IPS-18c (cell line): ENCODE results near the gene TMEM217.
"Not testable (repeated sequence)": the region's sequence is repeated elsewhere in the genome, so short reads cannot be mapped to it uniquely, and the experiment has no call there.

Experiments
- H3K4me3 ChIP-seq: 2 replicates; pipeline ENCODE4 v1.7.0; 2013; ENCODE audit warnings: low read depth, mild to moderate bottlenecking, low read length, moderate library complexity; ENCODE audit not compliant: insufficient read depth
- H3K9me3 ChIP-seq: one replicate; pipeline ENCODE4 v1.6.1; 2013; ENCODE audit warnings: mild to moderate bottlenecking, low read length, moderate library complexity; ENCODE audit not compliant: control insufficient read depth, insufficient read depth

The TMEM217 gene

DNA sequence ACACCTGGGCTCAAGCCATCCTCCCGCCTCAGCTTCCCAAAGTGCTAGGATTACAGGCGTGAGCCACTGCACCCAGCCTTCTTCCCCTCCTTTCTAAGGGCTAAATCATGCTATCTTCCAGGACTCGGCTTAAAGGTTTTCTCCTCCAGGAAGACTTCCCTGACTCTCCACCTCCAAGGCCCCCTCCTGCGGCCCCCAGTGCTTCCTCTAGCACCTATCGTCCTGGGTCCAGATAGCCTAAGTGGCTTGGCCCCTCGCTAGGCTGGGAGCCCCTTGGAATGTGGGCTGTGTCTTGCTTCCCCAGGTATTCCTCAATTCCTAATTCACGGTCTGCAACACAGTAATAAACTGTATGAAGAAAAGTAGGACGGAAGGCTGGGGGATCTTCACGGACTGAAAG, 51.3 kb downstream of the TMEM217 start:
- Histone ChIP-seq H3K9me3 (no peaks in the 10 kb centered on the region), H3K4me3 (no peak overlapping the region)

DNA sequence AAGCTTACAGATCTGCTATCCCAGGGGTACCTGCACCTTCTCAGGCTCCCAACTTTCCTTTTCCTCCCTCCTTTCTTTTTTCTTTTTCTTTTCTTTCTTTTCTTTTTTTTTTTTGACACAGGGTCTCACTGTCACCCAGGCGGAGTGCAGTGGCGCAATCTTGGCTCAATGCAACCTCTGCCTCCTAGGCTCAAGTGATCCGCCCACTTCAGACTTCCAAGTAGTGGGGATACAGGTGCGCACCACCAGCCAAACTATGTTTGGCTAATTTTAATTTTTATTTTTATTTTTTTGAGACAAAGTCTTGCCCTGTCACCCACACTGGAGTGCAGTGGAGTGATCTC, 52.0 kb downstream of the TMEM217 start:
- Histone ChIP-seq H3K9me3 (no peaks in the 10 kb centered on the region), H3K4me3 (no peak overlapping the region)

DNA sequence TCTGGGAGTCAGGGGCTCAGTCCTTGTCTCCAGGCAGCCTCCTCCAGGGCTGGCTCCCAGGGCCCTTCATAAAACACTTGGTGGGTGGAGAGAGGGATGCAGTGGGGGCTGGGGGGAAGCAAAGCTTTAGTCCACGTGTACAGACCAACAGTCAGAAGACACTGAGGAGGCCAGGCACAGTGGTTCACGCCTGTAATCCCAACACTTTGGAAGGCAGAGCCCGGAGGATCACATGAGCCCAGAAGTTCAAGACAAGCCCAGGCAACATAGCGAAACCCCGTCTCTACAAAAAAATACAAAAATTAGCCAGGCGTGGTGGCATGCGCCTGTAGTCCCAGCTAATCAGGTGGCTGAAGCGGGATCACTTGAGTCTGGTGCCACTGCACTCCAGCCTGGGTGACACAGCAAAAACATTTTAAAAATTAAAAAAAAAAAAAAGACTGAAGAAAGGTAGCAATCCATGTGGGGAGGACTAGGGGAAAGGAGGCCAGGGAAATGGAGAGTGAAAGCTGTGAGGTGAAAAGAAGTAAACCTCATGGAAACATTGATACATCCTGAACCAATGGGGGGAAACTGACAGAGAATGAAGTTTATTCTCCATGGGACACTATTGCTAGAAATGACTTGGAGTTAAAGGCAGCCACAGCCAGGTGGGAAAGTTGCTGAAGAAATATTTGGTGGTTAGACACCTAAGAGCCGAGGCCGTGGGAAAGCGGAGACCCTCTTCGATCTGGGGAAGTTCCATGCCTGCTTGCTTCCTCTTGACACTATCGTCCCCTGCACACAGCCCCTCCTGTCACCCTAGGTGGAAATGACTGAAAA, 52.6 kb downstream of the TMEM217 start:
- Histone ChIP-seq H3K9me3 (no peaks in the 10 kb centered on the region), H3K4me3 (no peak overlapping the region)

DNA sequence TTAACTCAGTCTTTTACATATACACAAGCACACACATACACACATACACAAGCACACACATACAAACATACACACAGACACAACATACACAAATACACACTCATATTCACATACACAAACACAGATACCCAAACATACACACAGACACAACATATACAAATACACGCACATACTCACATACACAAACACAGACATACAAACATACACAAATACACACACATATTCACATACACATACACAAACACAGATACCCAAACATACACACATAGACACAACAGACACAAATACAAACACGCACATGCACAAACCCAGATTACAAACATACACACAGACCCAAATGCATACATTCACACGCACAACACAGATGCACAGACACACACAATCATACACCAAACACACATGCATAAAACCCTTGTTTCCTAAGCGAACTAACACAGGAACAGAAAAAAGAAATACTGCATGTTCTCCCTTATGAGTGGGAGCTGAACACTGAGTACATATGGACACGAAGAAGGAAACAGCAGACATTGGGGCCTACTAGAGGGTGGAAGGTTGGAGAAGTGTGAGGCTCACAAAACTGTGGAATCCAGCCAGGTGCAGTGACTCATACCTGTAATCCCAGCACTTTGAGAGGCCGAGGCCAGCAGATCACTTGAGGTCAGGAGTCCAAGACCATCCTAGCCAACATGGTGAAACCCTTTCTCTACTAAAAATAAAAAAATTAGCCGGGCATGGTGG, 53.8 kb downstream of the TMEM217 start:
- no peak overlapping the region for H3K4me3 ChIP-seq
- no peaks in the 10 kb centered on the region for H3K9me3 ChIP-seq

DNA sequence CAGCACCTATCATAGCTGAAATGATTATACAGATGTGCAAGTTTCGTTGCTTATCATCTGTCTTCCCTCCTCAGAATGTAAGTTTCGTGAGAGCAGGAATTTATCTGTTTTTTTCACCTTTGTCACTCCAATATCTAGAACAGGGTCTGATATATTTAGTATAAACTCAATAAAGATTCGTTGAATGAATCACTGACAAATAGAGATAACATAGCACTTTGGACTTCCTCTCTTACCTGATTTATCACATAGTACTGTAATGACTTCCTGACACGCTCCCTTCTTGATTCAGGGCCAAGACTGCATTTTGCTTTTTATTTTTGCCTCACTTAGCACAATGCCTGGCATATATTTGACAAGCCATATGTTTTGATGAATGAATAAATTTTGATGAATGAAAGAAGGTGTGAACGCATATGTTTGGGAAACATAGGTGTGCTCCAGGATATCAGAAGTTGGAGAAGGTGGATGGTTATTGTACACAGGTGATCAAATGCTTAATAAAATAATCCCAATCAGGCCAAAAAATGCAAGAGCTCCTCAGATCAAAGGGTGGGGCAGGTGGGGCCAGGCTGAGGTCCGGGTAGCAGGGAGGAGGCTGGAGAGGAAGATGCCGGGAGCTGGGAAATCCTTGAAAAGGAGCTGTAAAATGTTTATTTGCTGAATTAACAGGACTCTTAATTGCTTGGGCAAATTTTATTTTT, 55.0 kb downstream of the TMEM217 start:
- Histone ChIP-seq H3K4me3 (no peak overlapping the region), H3K9me3 (no peaks in the 10 kb centered on the region)

DNA sequence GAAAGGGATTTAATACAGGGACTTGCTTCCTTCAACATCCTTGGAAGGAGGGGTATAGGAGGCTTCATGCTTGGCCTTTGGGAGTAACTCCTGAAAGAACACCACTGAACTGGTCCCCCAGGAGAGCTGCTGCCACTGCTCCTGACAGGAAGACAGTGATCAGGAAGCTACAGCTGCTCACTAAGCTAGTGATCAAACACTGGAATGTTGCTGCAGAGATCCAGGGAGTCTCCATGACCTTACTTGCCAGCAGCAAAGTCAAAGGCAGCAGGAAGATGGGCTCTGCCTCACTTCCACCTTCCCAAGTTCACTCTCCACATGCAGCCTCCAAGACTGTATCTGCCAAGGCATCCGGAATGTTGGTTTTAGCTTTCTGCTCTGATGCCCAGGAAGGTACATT, 56.2 kb downstream of the TMEM217 start:
- Histone ChIP-seq H3K4me3 (no peak overlapping the region), H3K9me3 (no peaks in the 10 kb centered on the region)

DNA sequence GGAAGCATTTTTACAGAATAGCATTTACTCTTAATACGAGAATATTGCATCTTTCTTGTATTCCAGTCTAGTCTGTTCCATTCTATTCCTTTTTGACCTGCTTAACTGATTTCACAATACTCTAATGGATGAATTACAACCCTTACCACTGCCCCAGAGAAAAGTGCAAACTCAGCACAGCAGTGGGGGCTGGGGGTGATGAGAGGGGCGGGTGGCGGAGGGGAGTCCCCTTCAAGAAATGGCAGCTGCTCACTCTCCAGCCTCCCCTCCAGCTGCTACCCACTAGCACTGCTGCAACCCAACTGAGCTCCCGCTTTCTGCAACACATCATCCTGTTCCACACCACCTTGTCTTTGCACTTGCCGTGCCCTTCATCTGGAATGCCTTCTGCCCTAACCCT, 57.9 kb downstream of the TMEM217 start:
- Histone ChIP-seq H3K4me3 (no peak overlapping the region), H3K9me3 (no peaks in the 10 kb centered on the region)

DNA sequence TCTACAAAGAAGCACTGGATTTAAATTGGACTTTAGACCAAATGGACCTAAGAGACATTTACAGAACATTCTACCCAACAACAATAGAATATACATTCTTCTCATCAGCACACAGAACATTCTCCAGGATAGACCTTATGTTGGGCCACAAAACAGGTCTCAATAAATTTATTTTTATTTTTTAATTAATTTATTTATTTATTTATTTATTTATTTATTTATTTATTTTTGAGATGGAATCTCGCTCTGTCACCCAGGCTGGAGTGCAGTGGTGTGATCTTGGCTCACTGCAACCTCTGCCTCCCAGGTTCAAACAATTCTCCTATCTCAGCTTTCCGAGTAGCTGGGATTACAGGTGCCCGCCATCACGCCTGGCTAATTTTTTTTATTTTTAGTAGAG, 61.5 kb downstream of the TMEM217 start:
- H3K9me3 ChIP-seq, H3K4me3 ChIP-seq: not testable (repeated sequence)

DNA sequence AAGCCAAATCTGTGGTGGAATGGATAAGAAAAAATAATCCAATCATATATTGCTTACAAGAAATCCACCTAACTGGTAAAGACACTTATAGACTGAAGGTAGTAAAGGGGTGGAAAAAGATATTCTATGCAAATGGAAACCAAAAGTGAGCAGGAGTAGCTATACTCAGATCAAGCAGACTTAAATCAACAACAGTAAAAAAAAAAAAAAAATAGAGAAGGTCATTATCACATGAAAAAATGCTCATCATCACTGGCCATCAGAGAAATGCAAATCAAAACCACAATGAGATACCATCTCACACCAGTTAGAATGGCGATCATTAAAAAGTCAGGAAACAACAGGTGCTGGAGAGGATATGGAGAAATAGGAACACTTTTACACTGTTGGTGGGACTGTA, 63.1 kb downstream of the TMEM217 start:
- not testable (repeated sequence) for H3K4me3 ChIP-seq, H3K9me3 ChIP-seq

DNA sequence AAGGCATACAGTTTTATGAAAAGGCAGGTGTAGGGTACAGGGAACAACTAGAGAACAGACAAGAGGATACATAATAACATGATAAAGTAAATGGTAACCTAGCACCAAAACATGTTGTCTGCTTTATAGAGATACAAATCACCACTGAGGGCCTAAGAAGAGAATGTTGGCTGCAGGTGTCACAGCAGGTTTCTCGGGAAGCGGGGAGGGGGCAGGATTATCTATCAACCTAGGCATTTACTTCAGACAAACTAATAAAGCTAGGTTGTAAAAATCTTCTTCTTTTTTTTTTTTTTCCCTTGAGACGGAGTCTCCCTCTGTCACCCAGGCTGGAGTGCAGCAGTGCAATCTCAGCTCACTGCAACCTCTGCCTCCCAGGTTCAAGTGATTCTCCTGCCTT, 65.3 kb downstream of the TMEM217 start:
- Histone ChIP-seq H3K4me3 (no peak overlapping the region), H3K9me3 (peaks cover 2% of the 10 kb centered on the region)

DNA sequence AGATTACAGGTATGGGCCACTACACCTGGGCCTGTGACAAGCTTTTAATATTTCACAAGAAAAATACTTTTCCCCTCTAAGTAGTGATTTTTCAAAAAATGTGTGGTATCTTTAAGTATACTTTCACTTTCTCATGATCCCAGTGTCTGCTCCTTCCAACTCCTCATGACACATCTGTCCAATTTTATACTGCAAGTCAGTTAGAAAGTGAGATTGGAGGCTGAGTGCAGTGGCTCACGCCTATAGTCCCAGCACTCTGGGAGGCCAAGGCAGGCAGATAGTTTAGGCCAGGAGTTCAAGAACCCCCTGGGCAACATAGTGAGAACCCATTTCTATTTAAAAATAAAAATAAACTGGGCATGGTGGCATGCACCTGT, 67.8 kb downstream of the TMEM217 start:
- H3K9me3 ChIP-seq, result peaks cover 2% of the 10 kb centered on the region
- no peak overlapping the region for H3K4me3 ChIP-seq

DNA sequence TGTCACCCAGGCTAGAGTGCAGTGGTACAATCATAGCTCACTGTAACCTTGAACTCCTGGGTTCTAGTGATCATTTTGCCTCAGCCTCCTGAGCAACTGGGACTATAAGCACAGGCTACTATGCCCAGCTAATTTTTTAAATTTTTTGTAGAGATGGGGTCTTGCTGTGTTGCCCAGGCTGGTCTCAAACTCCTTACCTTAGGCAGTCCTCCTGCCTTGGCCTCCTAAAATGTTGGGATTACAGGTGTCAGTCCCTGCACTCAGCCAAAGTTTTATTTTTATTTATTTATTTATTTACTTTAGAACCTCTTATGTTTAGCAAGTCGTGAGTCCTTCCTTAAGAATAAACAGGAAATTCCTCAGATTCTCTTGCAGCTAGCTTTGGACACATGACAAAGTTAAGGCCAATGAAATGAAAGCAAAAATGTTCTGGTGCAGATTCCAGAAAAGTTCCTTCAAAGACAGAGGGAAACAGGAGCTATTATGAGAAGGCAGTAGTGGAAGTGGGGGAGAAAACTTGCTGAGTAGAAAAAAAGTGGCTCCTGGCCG, 68.9 kb downstream of the TMEM217 start:
- peaks cover 2% of the 10 kb centered on the region for H3K9me3 ChIP-seq

DNA sequence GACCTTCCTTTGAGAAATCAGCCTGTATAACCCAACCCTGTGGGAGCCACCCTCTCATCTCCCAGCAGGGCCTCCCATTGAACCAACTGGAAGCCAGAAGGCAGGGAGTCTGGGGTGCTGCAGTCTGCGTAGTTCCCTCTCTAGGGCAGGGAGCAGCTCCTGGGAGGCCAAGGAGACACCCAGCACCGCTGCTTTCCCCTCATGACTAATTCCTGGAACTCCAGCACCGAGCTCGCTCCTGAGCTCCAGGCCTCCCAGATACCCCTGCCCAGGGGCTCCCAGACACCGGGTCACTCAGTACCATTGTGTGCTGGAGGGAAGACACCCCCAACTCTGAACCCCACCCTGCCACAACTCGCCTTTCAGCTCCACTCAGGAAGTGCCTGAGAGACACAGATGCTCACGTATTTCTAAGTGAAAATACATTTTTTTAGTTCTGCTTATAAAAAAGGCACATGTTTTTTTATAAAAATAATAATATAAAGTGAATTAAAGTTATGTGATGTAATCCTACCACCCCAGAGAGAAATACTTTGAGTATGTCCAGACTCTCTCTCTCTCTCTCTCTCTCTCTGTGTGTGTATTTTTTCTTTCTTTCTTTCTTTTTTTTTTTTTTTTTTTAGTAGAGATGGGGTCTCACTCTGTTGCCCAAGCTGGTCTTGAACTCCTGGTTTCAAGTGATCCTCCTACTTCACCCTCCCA, 70.5 kb downstream of the TMEM217 start:
- H3K4me3 ChIP-seq, result no peak overlapping the region
- peaks cover 2% of the 10 kb centered on the region for H3K9me3 ChIP-seq

More for the DNA sequence above, 68.9 kb downstream of the TMEM217 start:
- no peak overlapping the region for H3K4me3 ChIP-seq

DNA sequence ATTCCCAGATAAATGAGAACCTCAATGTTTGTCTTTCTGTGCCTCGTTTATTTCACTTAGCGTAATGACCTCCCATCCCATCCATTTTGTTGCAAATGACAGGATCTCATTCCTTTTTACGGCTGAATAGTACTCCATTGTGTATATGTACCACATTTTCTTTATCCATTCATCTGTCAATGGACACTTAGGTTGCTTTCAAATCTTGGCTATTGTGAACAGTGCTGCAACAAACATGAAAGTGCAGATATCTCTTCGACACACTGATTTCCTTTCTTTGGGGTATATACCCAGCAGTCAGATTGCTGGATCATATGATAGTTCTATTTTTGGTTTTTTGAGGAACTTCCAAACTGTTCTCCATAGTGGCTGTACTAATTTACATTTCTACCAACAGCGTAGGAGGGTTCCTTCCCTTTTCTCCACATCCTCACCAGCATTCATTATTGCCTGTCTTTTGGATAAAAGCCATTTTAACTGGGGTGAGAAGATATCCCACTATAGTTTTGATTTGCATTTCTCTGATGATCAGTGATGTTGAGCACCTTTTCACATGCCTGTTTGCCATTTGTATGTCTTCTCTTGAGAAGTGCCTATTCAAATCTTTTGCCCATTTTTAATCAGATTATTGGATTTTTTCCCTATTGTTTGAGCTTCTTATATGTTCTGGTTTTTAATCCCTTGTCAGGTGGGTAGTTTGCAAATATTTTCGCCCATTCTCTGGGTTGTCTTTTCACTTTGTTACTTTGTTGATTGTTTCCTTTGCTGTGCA, 71.8 kb downstream of the TMEM217 start:
- H3K4me3 ChIP-seq, H3K9me3 ChIP-seq: not testable (repeated sequence)

DNA sequence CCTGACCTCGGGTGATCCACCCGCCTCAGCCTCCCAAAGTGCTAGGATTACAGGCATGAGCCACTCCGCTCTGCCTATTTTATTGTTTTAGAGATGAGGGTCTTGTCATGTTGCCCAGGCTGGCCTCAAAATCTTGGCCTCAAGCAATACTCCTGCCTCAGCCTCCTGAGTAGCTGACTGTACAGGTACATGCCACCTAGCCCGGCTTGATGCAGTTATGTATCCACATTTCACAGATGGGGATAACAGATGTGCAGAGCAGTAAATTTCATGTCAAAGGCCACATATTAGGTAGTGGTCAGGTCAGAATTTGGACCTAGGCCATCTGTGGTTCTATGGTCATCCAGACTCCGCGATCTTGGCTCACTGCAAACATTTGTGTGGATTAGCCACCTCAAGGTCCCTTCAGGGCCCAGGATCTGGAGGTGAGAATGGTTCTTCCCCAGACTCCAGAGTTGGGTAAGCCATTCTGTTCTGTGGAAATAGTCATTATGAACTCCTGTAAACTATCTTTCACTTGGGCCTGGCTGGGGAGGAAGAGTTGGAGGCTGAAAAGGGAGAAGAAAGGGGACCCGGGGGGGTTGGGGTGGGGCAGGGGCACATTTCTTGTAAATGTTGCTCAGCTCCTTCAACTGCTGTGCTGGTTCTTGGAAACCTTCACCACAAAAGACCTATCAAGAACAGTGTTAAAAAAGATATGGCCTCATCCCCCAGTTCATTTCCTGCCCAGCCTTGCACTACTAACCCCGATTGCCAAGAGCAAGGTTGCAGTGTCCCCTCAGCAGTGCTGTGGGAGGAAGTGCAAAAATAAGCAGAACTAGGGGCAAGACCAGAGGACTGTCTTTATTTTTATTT, 75.0 kb downstream of the TMEM217 start:
- Histone ChIP-seq H3K4me3 (no peak overlapping the region), H3K9me3 (no peaks in the 10 kb centered on the region)

DNA sequence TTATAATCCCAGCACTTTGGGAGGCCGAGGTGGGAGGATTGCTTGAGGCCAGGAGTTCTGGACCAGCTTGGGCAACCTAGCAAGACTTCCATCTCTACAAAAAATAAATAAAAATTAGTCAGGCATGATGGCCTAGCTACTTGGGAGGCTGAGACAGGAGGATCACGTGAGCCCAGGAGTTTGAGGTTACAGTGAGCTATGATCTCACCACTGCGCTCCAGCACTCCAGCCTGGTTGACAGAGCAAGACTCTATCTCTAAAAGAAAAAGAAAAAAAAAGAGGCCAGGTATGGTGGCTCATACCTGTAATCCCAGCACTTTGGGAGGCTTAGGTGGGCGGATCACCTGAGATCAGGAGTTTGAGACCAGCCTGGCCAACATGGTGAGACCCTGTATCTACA, 77.3 kb downstream of the TMEM217 start:
- H3K9me3 ChIP-seq, H3K4me3 ChIP-seq: not testable (repeated sequence)
